ENCODE results near the gene ZBTB9. TPM values are rescaled to one million over a fixed set of nuclear protein-coding genes. Genes with fewer than 3 reads are reported as not detected.

Gene ZBTB9
- total RNA-seq, 4 donors from 2014 or later = 3.1 to 3.7 (median 3.4) TPM

DNA sequence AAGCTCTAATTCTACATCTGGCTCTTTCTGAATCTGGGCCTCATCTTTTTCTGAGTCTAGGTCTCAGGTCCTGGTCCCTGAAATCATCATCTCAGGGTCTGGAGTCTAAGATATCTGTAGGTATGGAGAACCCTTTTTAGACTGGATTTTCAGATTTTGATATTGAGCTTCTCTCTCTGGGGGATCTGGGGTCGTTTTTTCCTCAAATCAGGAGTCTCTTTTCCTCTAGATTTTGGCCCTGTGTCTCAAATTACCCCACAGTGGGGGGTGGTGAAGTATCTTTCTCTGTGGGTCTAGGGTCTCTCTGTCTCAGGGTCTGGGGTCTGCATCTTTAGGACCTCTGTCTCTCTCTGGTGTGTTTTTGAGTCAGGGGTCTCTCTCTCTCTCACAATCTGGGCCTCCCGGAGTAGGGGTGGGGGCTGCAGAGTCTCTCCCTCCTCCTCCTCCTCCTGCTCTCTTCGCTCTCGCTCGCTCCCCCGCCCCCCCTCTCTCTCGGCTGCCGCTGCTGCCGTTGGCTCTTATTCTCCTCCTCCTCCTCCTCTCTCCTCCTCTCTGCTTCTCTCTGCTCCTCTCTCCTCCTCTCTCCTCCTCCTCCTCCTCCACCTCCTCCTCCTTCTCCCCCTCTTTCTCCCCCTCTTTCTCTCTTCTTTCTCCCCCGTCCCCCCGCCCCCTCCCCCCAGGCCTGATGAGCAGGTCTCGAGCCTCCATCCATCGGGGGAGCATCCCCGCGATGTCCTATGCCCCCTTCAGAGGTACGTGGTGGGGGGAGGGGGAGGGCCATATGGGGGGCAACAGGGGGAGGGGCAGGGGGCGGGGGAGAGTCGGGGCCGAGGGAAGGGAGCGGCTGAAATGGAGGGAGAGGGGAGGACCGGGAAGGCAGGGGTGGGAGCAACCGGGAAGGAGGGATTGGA, 34.5 kb upstream of the ZBTB9 start, which contains the start of gene SYNGAP1:
SYNGAP1 (plus strand) TSS at position 486 of the 911 bp plus-strand sequence; CDS start at position 686, 200 bp downstream.
- 3 to 4% methylated on average over 21 to 22 of the region's 22 CpGs for WGBS, 2 donors
- DNase-seq (ENCODE audit: low spot score in 2 of 2) = peak; percentile 52 to 65
- peak within 1 kb of the TSS; percentile 97 to 98 (median 97) for H3K27ac ChIP-seq

DNA sequence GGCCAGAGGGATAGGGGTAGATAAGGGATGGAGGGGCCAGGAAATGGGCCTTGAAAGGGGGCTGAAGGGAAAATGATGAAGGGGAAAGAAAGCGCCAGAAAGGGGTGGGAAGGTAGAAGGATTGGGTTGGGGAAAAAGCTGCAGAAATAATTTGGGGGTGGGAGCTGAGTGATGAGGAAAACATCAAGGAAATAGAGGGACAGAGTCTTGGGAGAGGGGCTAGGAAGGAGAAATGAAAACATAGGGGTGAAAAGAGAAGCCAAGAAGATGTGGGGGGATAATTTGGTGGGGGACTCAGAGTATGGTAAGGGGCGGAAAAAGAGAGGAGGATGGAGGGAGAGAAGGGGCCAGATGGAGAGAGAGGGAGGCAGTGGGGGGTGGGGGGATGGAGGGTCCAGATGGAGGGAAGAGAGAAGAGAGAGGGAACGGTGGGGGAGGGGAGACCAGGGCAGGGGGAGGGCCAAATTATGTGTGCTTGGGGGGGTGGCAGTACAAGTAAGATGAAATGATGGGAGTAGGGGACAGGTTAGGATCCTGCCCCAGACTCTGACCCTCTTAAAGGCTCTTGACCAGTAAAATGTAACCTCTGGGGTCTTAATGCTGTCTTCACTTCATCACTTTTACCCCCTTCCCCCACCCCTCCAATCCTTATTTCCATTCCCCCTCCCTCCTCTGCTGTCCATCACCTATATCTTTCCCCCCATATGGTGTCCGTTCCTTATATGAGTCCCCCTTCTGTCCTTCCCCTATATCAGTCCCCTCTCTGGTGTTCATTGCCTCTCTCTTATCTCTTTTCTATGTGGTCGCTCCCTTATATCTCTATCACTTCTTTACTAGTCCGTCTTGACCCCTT, 33.7 kb upstream of the ZBTB9 start:
- H3K4me3 ChIP-seq = peak overlapping the region in 2 of 4 donors; percentile 20 to 51
- peaks cover 0 to 8% (median 0%) of the 10 kb centered on the region in 3 donors for H3K36me3 ChIP-seq
- H3K27me3 ChIP-seq = no peaks in the 10 kb centered on the region
- H3K27ac ChIP-seq = peak overlapping the region in 3 of 4 donors; percentile 97 to 98 (median 97)
- H3K9me3 ChIP-seq = no peaks in the 10 kb centered on the region
- no peak for DNase-seq (ENCODE audit: low spot score in 2 of 2)
- TF ChIP-seq POLR2A (IDR thresholded peaks at IDR 0.05) = no peak
- no peak for TF ChIP-seq EP300 (IDR thresholded peaks at IDR 0.05)
- TF ChIP-seq, protein P1, sequence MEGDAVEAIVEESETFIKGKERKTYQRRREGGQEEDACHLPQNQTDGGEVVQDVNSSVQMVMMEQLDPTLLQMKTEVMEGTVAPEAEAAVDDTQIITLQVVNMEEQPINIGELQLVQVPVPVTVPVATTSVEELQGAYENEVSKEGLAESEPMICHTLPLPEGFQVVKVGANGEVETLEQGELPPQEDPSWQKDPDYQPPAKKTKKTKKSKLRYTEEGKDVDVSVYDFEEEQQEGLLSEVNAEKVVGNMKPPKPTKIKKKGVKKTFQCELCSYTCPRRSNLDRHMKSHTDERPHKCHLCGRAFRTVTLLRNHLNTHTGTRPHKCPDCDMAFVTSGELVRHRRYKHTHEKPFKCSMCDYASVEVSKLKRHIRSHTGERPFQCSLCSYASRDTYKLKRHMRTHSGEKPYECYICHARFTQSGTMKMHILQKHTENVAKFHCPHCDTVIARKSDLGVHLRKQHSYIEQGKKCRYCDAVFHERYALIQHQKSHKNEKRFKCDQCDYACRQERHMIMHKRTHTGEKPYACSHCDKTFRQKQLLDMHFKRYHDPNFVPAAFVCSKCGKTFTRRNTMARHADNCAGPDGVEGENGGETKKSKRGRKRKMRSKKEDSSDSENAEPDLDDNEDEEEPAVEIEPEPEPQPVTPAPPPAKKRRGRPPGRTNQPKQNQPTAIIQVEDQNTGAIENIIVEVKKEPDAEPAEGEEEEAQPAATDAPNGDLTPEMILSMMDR (IDR thresholded peaks at IDR 0.05) = no peak
- H3K4me1 ChIP-seq = peaks cover 0 to 54% (median 32%) of the 10 kb centered on the region in 4 donors
- WGBS, 2 donors = 58% methylated on average over 6 of the region's 6 CpGs

More for the DNA sequence above, 34.5 kb upstream of the ZBTB9 start, which contains the start of gene SYNGAP1:
- TF ChIP-seq, protein P1 (IDR thresholded peaks at IDR 0.05) = no peak
- TF ChIP-seq POLR2A (IDR thresholded peaks at IDR 0.05) (no peak), EP300 (IDR thresholded peaks at IDR 0.05) (peak in 1 of 2 donors; percentile 7)
- Histone ChIP-seq H3K9me3 (no peaks in the 10 kb centered on the region), H3K4me1 (peaks cover 0 to 59% (median 28%) of the 10 kb centered on the region in 4 donors), H3K36me3 (peaks cover 0 to 17% (median 2%) of the 10 kb centered on the region in 3 donors), H3K4me3 (peak within 1 kb of the TSS; percentile 13 to 51 (median 28)), H3K27me3 (no peaks in the 10 kb centered on the region)

DNA sequence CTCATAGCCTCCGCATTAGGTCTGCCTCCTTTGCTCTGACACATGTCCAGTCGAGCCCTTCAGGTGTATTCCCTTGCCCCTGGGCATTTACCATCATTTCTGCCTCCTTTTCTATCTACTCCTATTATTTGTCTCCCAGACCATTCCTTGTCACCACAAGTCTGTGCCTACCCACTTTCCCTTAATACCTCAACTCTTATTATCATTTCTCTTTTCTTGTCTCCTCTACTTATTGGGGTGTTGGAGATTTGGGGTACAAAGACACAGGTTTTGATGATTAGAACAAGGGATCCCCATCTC, 33.1 kb upstream of the ZBTB9 start:
- Histone ChIP-seq H3K36me3 (peaks cover 0 to 2% (median 0%) of the 10 kb centered on the region in 3 donors), H3K4me3 (no peak overlapping the region), H3K9me3 (no peaks in the 10 kb centered on the region), H3K4me1 (peaks cover 0 to 50% (median 27%) of the 10 kb centered on the region in 4 donors), H3K27ac (peak overlapping the region in 1 of 4 donors; percentile 98), H3K27me3 (no peaks in the 10 kb centered on the region)
- TF ChIP-seq POLR2A (IDR thresholded peaks at IDR 0.05) (no peak), EP300 (IDR thresholded peaks at IDR 0.05) (no peak)
- TF ChIP-seq, protein P1 (IDR thresholded peaks at IDR 0.05) = no peak
- WGBS, 2 donors = 86% methylated on average over 2 of the region's 2 CpGs
- no peak for DNase-seq (ENCODE audit: low spot score in 2 of 2)

DNA sequence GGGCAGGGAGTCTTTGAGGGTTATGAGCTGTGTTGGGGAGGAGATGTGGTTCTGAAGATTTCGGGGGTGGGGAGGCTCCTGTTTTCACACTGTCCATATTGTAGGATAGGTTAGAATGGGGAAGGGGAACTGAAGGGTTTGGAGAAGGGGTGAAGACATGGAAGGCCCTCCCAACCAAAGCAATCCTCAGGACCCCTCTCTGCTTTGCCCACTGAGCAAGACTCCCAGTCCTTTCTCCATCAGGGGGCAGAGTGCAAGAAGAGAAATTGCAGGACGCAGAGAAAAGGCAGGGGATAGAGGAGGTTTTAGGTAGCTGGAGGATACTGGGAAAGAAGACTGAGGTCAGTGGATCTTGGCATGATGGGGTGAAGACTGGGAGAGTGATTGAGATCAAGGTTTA, 30.6 kb upstream of the ZBTB9 start:
- H3K4me1 ChIP-seq = peaks cover 0 to 54% (median 29%) of the 10 kb centered on the region in 4 donors
- no peaks in the 10 kb centered on the region for H3K9me3 ChIP-seq
- TF ChIP-seq, protein P1 (IDR thresholded peaks at IDR 0.05) = no peak
- TF ChIP-seq EP300 (IDR thresholded peaks at IDR 0.05) (no peak), POLR2A (IDR thresholded peaks at IDR 0.05) (no peak)
- H3K27me3 ChIP-seq = no peaks in the 10 kb centered on the region
- no peak for DNase-seq (ENCODE audit: low spot score in 2 of 2)
- WGBS, 2 donors = 96 to 100% methylated on average over 2 of the region's 2 CpGs
- no peaks in the 10 kb centered on the region for H3K36me3 ChIP-seq
- H3K27ac ChIP-seq = peak overlapping the region in 2 of 4 donors; percentile 82 to 99
- no peak overlapping the region for H3K4me3 ChIP-seq
